GM19324 (cell line): ENCODE data around the gene SETD4.
A peak's percentile ranks its signal among the peaks of the same experiment; 100 is the strongest.
"Not testable (repeated sequence)": the region's sequence is repeated elsewhere in the genome, so short reads cannot be mapped to it uniquely, and the experiment has no call there.

Experiments used
- ATAC-seq: cut with Tn5 transposase; IDR thresholded peaks from one replicate; pipeline ENCODE4 v1.9.1; 2021; ENCODE audit warnings: mild to moderate bottlenecking, moderate library complexity; ENCODE audit not compliant: unreplicated experiment, low FRiP score

Gene SETD4

DNA sequence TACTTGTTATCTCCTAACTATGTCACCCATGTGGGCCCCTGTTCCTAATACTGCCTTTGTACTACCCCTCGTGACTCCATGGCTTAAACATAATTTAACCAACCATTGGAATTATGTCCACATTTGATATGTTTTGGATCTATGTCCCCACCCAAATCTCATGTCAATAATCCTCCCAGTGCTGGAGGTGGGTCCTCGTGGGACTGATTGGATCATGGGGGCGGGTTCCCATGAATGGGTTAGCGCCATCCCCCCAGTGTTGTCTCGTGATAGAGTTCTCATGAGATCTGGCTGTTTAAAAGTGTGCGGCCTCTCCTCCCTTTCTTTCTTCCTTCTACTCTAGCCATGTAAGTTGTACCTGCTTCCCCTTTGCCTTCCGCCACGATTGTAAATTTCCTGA lies 19.3 kb upstream of the SETD4 start:
- no peak for ATAC-seq

DNA sequence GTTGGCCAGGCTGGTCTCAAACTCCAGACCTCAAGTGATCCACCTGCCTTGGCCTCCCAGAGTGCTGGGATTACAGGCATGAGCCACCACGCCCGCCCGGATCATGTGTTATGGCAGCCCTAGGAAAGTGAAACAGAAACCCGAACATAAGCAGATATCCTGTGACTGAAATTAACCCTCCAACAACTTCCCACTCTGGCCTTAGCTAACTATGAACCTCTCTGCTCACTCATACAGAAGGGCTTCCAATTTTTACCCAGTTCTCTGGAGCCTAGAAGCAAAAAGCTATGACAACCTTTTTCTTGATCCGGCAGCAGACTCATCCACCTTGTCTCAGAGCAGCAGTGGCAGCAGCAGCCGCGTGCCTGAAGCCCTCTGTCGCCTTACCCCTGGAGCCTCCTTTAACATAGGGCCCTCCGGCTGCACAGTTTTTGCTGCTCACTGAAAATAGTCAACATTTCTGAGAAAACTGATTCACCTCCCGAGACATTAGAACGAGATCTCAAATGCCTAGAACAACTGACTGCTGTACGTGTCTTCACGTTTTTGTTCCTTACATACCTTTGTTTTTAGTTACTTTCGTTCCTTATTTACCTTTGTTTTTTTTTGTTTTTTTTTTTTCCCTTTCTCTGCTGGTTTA lies 18.8 kb upstream of the SETD4 start:
- ATAC-seq: no peak

DNA sequence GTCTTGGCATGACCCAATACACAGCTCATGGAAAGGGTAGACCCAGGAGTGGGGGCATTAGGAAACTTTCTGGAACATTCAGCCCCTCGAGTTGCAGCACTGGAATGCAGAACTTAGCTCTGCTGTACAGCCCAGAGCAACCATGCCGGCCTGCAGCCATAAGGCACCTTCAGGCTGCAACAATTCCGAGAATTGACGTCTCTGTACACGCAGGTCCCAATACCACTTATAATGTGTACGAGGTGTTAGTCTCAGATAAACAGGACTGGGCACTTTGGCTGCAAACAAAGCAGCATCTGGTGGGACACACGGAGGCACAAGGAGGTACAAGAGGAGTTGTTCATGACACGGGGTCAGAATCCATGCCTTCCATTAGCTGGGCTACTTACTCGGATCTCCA lies 17.4 kb upstream of the SETD4 start:
- ATAC-seq: no peak

DNA sequence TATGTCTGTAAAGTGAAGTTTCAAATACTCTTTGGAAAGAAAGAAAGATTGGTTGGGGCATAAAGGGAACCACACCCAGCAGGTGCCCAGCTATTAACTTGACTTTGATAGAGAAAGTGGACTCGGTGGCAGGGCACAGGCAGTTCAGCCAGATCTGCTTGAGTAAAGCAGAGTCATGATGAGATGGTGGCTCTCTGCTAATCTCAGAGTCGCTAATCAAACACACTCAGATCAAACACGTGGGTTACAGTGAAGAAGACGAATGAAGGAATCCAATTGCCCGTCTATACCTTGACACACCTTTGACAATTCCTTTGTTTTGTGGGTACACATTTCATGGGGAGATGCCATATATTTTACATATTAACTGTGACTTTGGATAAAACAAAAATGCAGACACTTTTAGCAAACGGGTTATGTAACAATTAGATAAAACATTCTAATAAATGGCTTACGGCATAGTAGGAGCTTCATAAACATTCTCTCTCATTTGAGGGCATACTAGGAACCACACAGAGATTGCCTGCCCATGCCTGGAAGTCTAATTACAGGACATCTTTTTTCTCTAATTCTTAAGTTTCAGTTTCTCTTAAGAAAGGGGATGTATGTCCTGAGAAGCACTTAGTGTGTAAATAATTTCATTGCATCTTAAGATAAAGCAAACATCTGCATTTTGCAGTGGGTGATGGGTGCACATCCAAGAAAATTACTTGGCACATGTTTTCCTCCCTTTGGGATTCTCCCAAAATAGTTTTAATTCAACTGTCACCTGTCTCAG lies 16.7 kb upstream of the SETD4 start:
- ATAC-seq: no peak

- ATAC-seq: no peak
These were observed 15.6 kb upstream of the SETD4 start for GRCh38 chr21:36075953-36076352.

DNA sequence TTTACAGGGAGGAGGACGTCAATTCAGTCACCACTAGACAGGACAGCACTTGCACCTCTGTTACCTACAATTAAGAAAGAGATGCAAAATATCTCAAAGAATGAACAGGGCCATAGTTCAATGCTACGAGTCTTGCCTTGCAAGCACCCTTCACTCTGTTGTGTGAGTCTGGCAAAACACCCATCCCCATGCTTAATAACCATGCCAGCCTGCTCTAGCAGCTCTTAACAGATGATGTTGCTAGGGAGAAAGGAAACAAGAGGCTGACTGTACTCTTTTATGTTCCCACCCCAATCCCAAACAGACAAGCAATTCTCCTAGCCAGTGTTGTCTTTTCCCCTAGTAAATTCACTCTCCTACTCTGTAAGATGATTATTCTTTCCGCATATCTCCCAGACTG lies 14.8 kb upstream of the SETD4 start:
- ATAC-seq: no peak

DNA sequence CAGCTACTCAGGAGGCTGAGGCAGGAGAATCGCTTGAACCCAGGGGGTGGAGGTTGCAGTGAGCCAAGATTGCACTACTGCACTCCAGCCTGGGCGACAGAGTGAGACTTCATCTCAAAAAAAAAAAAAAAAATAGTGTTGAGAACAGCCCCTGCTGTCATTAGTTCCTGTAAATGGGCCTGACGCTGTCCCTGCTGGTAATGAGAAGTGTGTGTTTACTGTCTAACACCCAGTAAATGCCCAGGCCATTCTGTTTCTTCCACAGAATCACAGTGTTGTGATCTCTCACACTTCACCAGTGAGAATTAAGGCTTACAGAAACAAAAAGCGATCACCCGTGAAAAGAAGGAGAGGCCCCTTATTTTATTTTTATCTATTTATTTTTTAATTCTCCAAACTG lies 13.6 kb upstream of the SETD4 start:
- ATAC-seq: not testable (repeated sequence)

DNA sequence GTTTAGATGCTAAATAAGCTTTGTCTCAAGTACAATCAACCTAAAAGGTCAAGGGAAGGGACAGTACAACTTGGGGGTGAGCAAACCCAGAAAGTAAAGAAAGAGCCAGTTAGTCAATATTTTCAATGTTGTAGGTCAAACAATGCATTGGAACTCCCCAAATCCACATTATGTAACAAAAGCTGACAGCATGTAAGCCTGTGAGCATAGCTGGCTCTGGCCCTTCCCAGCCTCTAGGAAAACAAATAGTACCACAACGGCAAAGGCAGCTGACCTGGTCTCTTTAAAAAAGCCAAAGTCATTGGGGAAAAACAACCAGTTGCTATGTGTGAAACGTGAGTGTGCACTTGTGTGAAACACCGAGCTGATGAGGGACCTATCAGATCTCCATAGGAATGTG lies 12.9 kb upstream of the SETD4 start:
- no peak for ATAC-seq

DNA sequence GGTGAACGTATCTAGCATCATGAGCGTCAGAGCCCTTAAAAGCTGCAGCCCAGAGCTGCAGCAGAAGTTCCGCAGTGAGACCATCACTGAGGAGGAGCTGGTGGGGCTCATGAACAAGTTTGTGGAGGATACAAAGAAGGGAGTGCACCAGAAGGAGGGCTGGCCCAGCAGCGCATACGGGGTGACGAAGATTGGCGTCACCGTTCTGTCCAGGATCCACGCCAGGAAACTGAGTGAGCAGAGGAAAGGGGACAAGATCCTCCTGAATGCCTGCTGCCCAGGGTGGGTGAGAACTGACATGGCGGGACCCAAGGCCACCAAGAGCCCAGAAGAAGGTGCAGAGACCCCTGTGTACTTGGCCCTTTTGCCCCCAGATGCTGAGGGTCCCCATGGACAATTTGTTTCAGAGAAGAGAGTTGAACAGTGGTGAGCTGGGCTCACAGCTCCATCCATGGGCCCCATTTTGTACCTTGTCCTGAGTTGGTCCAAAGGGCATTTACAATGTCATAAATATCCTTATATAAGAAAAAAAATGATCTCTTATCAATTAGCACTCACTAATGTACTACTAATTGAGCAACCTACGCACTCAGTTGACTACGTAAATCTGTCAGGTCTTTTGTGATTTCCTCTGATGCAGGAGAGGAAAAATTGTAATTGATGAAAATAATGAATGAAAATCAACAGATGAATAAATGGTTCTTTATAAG lies 12.3 kb upstream of the SETD4 start:
- ATAC-seq: no peak

DNA sequence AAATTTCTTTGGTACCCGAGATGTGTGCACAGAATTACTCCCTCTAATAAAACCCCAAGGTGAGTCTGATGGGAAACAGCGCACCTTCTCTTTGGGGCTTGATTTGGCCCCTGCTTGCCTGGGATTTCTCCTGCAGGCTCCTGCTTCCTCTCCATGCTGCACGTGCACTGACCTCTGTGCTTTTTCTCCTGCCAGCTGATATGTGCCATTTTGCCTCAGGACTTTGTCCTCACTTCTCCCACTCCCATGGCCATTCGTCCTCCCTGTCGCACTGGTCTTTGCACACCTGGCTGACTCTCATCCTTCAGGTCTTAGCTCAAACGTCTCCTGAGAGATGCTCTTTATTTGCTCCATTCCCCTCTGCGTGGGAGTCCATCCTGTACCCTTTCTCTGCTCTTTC lies 10.7 kb upstream of the SETD4 start:
- no peak for ATAC-seq

DNA sequence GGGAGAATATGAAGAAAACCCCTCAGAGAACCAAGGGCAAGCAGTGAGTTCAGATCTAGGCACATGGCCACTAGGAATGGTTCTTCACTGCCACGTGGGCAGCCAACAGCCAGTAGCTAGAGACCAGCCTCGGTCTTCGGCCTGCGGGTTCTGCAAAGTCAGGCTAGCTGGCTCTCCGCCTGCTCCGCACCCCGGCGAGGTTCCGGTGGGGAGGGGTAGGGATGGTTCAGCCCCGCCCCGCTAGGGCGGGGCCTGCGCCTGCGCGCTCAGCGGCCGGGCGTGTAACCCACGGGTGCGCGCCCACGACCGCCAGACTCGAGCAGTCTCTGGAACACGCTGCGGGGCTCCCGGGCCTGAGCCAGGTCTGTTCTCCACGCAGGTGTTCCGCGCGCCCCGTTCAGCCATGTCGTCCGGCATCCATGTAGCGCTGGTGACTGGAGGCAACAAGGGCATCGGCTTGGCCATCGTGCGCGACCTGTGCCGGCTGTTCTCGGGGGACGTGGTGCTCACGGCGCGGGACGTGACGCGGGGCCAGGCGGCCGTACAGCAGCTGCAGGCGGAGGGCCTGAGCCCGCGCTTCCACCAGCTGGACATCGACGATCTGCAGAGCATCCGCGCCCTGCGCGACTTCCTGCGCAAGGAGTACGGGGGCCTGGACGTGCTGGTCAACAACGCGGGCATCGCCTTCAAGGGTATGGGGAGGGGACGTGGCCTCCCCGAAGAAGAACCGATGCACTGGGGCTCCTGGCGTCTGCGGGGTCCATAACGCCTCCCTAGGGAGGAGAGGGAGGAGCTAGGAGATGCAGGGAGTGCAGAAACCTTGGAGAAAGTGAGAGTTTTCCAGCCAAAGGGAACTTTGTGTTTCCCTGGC lies 9.6 kb upstream of the SETD4 start, which contains the start of gene CBR1:
TSS of gene CBR1 (plus strand) at position 312 of the 871 bp plus-strand sequence. CDS start at position 404, 92 bp downstream.
- ATAC-seq: peak; percentile 92

DNA sequence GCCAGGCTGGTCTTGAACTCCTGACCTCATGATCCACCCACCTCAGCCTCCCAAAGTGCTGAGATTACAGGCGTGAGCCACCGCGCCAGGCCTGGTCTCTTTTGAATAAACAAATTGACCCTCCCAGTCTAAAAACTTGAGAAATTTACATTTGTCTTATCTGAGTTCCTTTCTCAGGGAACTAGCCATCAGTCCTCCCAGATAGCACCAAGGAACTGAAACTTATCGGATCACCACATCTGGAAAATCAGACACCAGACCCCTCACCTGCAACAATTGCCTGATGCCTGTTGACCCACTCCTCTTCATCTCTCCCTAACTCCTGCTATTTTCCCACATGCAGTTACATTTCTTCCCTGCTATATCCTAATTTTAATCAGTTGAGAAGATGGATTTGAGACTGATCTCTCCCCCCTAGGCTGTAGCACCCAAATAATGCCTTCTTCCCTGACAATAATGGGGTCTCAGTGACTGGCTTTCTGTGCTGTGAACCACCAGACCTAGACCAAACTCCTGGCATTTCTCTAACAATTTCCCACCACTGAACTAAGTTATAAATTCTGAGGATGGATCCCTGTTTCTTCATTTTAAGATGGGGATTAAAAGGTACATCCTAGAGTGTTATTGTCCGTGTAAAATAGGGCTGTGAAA lies 8.5 kb upstream of the SETD4 start:
- no peak for ATAC-seq

- ATAC-seq: no peak
These were observed 5.2 kb upstream of the SETD4 start for GRCh38 chr21:36065497-36066036.

DNA sequence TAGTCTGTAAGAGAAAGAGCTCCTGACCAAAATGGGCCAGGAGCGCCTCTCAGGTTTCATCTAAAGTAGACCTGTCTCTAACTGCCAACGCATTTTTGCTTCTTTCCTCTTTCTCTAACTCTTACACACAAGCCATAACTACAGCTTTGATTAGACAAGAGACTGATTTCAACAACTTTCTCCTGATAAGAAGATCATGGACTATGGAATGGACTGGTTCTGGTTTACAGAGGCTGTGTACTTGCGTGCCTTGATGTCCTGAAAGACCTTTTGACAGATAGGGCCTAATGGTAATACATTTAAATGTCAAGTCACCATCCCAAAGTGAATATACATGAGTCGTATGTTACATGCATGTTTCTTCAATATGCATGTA lies 3.7 kb upstream of the SETD4 start:
- ATAC-seq: no peak

- ATAC-seq: no peak
These were observed 3.2 kb upstream of the SETD4 start for GRCh38 chr21:36063375-36064084.

GRCh38 chr21:36061445-36061844 lies 1.1 kb upstream of the SETD4 start:
- no peak for ATAC-seq

- peak; percentile 34 for ATAC-seq
These were observed 535 bp downstream of the SETD4 start for GRCh38 chr21:36059823-36060158.

GRCh38 chr21:36055551-36055950 lies 4.8 kb downstream of the SETD4 start:
- no peak for ATAC-seq

DNA sequence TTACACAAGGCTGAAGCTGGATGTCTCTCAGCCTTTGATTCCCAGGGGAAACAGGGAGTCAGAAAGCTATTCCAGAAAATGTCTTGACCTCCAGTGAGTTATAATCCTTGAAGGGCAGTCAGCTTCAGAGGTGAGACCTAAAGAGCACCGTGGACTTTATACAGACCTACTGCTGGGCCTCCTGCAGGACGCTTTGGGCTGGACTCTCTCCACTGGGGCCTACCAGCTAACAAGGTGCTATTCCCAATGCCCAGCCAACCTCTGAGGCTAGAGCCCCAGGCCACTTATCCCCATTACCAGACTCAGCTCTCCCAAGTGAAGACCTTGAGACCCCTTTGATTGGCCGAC lies 6.6 kb downstream of the SETD4 start:
- no peak for ATAC-seq
